Activated CD8-positive, alpha-beta memory T cell treated with anti-CD3 and anti-CD28 coated beads for 1 hour (primary cell): ENCODE measurements around the gene COTL1.

Experiments
- DNase-seq, 2 donors: peaks; one replicate each; pipeline ENCODE4 v3.0.0-alpha.2; 2020; ENCODE audit warnings: low read depth in 1 of 2; ENCODE audit errors: extremely low read depth in 1 of 2

The COTL1 gene

GRCh38 chr16:84597931-84598351 lies 19.9 kb downstream of the COTL1 start:
- no peak for DNase-seq

GRCh38 chr16:84597528-84597896 lies 20.4 kb downstream of the COTL1 start:
- DNase-seq: no peak

GRCh38 chr16:84596801-84597527 lies 20.9 kb downstream of the COTL1 start:
- DNase-seq: no peak

- no peak for DNase-seq
These were observed 21.7 kb downstream of the COTL1 start for GRCh38 chr16:84596161-84596560.

GRCh38 chr16:84595052-84595481 lies 22.8 kb downstream of the COTL1 start:
- no peak for DNase-seq

- no peak for DNase-seq
These were observed 23.2 kb downstream of the COTL1 start for GRCh38 chr16:84594725-84595038.

GRCh38 chr16:84593825-84594724 lies 23.8 kb downstream of the COTL1 start:
- DNase-seq: peak; percentile 54 to 71

- no peak for DNase-seq
These were observed 25.2 kb downstream of the COTL1 start for GRCh38 chr16:84592718-84593117.

GRCh38 chr16:84589975-84590719 lies 27.7 kb downstream of the COTL1 start:
- no peak for DNase-seq

- no peak for DNase-seq
These were observed 28.9 kb downstream of the COTL1 start for GRCh38 chr16:84588991-84589390.

GRCh38 chr16:84585886-84586285 lies 32.0 kb downstream of the COTL1 start:
- DNase-seq: no peak

GRCh38 chr16:84585467-84585866 lies 32.4 kb downstream of the COTL1 start:
- no peak for DNase-seq

- DNase-seq: no peak
These were observed 33.2 kb downstream of the COTL1 start for GRCh38 chr16:84584678-84585077.

- DNase-seq: no peak
These were observed 33.9 kb downstream of the COTL1 start for GRCh38 chr16:84583995-84584394.

GRCh38 chr16:84582958-84583516 lies 34.8 kb downstream of the COTL1 start:
- DNase-seq: no peak

GRCh38 chr16:84581158-84581557 lies 36.7 kb downstream of the COTL1 start:
- DNase-seq: no peak

GRCh38 chr16:84579936-84580335 lies 37.9 kb downstream of the COTL1 start:
- no peak for DNase-seq

- DNase-seq: no peak
These were observed 39.2 kb downstream of the COTL1 start for GRCh38 chr16:84578538-84579126.

GRCh38 chr16:84577034-84577803 lies 40.7 kb downstream of the COTL1 start:
- no peak for DNase-seq

- DNase-seq: no peak
These were observed 42.0 kb downstream of the COTL1 start for GRCh38 chr16:84575914-84576313.
